ENCODE data around the gene UTP11.

UTP11 gene

GRCh38 chr1:38014724-38015424 is 2.3 kb downstream of the UTP11 start:
- H3K4me3 ChIP-seq (ENCODE audit: insufficient read depth, low read depth, low read length), result no peak overlapping the region
- WGBS, 2 experiments, result 93 to 95% methylated on average over 11 of the region's 11 CpGs
- no peak overlapping the region for H3K27ac ChIP-seq (ENCODE audit: insufficient read depth, low read depth, low read length, poor library complexity, severe bottlenecking)
- H3K36me3 ChIP-seq (ENCODE audit: control insufficient read depth, insufficient read depth, low read length), result peaks cover 16% of the 10 kb centered on the region
- H3K9me3 ChIP-seq (ENCODE audit: control insufficient read depth, low read length), result no peaks in the 10 kb centered on the region
- H3K27me3 ChIP-seq (ENCODE audit: control insufficient read depth, insufficient read depth, low read length, poor library complexity, severe bottlenecking), result no peaks in the 10 kb centered on the region
- H3K4me1 ChIP-seq (ENCODE audit: control insufficient read depth, insufficient read depth, low read length), result no peaks in the 10 kb centered on the region

GRCh38 chr1:38015978-38016725 is 3.6 kb downstream of the UTP11 start:
- H3K4me3 ChIP-seq (ENCODE audit: insufficient read depth, low read depth, low read length), result no peak overlapping the region
- H3K27ac ChIP-seq (ENCODE audit: insufficient read depth, low read depth, low read length, poor library complexity, severe bottlenecking), result no peak overlapping the region
- peaks cover 28% of the 10 kb centered on the region for H3K36me3 ChIP-seq (ENCODE audit: control insufficient read depth, insufficient read depth, low read length)
- WGBS, 2 experiments, result 89 to 93% methylated on average over 6 of the region's 6 CpGs
- no peaks in the 10 kb centered on the region for H3K4me1 ChIP-seq (ENCODE audit: control insufficient read depth, insufficient read depth, low read length)
- no peaks in the 10 kb centered on the region for H3K9me3 ChIP-seq (ENCODE audit: control insufficient read depth, low read length)
- H3K27me3 ChIP-seq (ENCODE audit: control insufficient read depth, insufficient read depth, low read length, poor library complexity, severe bottlenecking), result no peaks in the 10 kb centered on the region

- Histone ChIP-seq H3K36me3 (ENCODE audit: control insufficient read depth, insufficient read depth, low read length) (peaks cover 46% of the 10 kb centered on the region), H3K9me3 (ENCODE audit: control insufficient read depth, low read length) (no peaks in the 10 kb centered on the region), H3K27me3 (ENCODE audit: control insufficient read depth, insufficient read depth, low read length, poor library complexity, severe bottlenecking) (no peaks in the 10 kb centered on the region), H3K4me3 (ENCODE audit: insufficient read depth, low read depth, low read length) (no peak overlapping the region), H3K4me1 (ENCODE audit: control insufficient read depth, insufficient read depth, low read length) (no peaks in the 10 kb centered on the region), H3K27ac (ENCODE audit: insufficient read depth, low read depth, low read length, poor library complexity, severe bottlenecking) (no peak overlapping the region)
- WGBS, 2 experiments, result 93 to 94% methylated on average over 6 of the region's 6 CpGs
These were observed 6.4 kb downstream of the UTP11 start for GRCh38 chr1:38018864-38019343.

GRCh38 chr1:38020396-38020795 is 7.9 kb downstream of the UTP11 start:
- H3K36me3 ChIP-seq (ENCODE audit: control insufficient read depth, insufficient read depth, low read length), result peaks cover 54% of the 10 kb centered on the region
- H3K27ac ChIP-seq (ENCODE audit: insufficient read depth, low read depth, low read length, poor library complexity, severe bottlenecking), result no peak overlapping the region
- no peaks in the 10 kb centered on the region for H3K4me1 ChIP-seq (ENCODE audit: control insufficient read depth, insufficient read depth, low read length)
- 91 to 92% methylated on average over 2 of the region's 2 CpGs for WGBS, 2 experiments
- no peaks in the 10 kb centered on the region for H3K9me3 ChIP-seq (ENCODE audit: control insufficient read depth, low read length)
- no peak overlapping the region for H3K4me3 ChIP-seq (ENCODE audit: insufficient read depth, low read depth, low read length)
- no peaks in the 10 kb centered on the region for H3K27me3 ChIP-seq (ENCODE audit: control insufficient read depth, insufficient read depth, low read length, poor library complexity, severe bottlenecking)

- H3K27me3 ChIP-seq (ENCODE audit: control insufficient read depth, insufficient read depth, low read length, poor library complexity, severe bottlenecking), result no peaks in the 10 kb centered on the region
- no peaks in the 10 kb centered on the region for H3K9me3 ChIP-seq (ENCODE audit: control insufficient read depth, low read length)
- H3K4me3 ChIP-seq (ENCODE audit: insufficient read depth, low read depth, low read length), result no peak overlapping the region
- H3K36me3 ChIP-seq (ENCODE audit: control insufficient read depth, insufficient read depth, low read length), result peaks cover 46% of the 10 kb centered on the region
- H3K4me1 ChIP-seq (ENCODE audit: control insufficient read depth, insufficient read depth, low read length), result peaks cover 2% of the 10 kb centered on the region
- WGBS, 2 experiments, result 96 to 99% methylated on average over 5 of the region's 5 CpGs
- no peak overlapping the region for H3K27ac ChIP-seq (ENCODE audit: insufficient read depth, low read depth, low read length, poor library complexity, severe bottlenecking)
These were observed 9.4 kb downstream of the UTP11 start for GRCh38 chr1:38021969-38022368.

- Histone ChIP-seq H3K4me1 (ENCODE audit: control insufficient read depth, insufficient read depth, low read length) (peaks cover 10% of the 10 kb centered on the region), H3K36me3 (ENCODE audit: control insufficient read depth, insufficient read depth, low read length) (peaks cover 46% of the 10 kb centered on the region), H3K9me3 (ENCODE audit: control insufficient read depth, low read length) (no peaks in the 10 kb centered on the region), H3K4me3 (ENCODE audit: insufficient read depth, low read depth, low read length) (no peak overlapping the region), H3K27ac (ENCODE audit: insufficient read depth, low read depth, low read length, poor library complexity, severe bottlenecking) (no peak overlapping the region), H3K27me3 (ENCODE audit: control insufficient read depth, insufficient read depth, low read length, poor library complexity, severe bottlenecking) (no peaks in the 10 kb centered on the region)
- 91 to 99% methylated on average over 3 of the region's 3 CpGs for WGBS, 2 experiments
These were observed 10.3 kb downstream of the UTP11 start for GRCh38 chr1:38022810-38023209.

GRCh38 chr1:38025233-38025632 is 12.7 kb downstream of the UTP11 start:
- H3K36me3 ChIP-seq (ENCODE audit: control insufficient read depth, insufficient read depth, low read length), result peaks cover 35% of the 10 kb centered on the region
- no peaks in the 10 kb centered on the region for H3K9me3 ChIP-seq (ENCODE audit: control insufficient read depth, low read length)
- no peak overlapping the region for H3K4me3 ChIP-seq (ENCODE audit: insufficient read depth, low read depth, low read length)
- 93 to 98% methylated on average over 2 of the region's 2 CpGs for WGBS, 2 experiments
- H3K4me1 ChIP-seq (ENCODE audit: control insufficient read depth, insufficient read depth, low read length), result peaks cover 34% of the 10 kb centered on the region
- no peaks in the 10 kb centered on the region for H3K27me3 ChIP-seq (ENCODE audit: control insufficient read depth, insufficient read depth, low read length, poor library complexity, severe bottlenecking)
- H3K27ac ChIP-seq (ENCODE audit: insufficient read depth, low read depth, low read length, poor library complexity, severe bottlenecking), result no peak overlapping the region

GRCh38 chr1:38025664-38026063 is 13.1 kb downstream of the UTP11 start:
- H3K4me1 ChIP-seq (ENCODE audit: control insufficient read depth, insufficient read depth, low read length), result peaks cover 39% of the 10 kb centered on the region
- peaks cover 30% of the 10 kb centered on the region for H3K36me3 ChIP-seq (ENCODE audit: control insufficient read depth, insufficient read depth, low read length)
- H3K9me3 ChIP-seq (ENCODE audit: control insufficient read depth, low read length), result no peaks in the 10 kb centered on the region
- H3K27me3 ChIP-seq (ENCODE audit: control insufficient read depth, insufficient read depth, low read length, poor library complexity, severe bottlenecking), result no peaks in the 10 kb centered on the region
- H3K4me3 ChIP-seq (ENCODE audit: insufficient read depth, low read depth, low read length), result no peak overlapping the region
- no peak overlapping the region for H3K27ac ChIP-seq (ENCODE audit: insufficient read depth, low read depth, low read length, poor library complexity, severe bottlenecking)
- WGBS, 2 experiments, result 91 to 93% methylated on average over 6 of the region's 6 CpGs

- Histone ChIP-seq H3K9me3 (ENCODE audit: control insufficient read depth, low read length) (no peaks in the 10 kb centered on the region), H3K27me3 (ENCODE audit: control insufficient read depth, insufficient read depth, low read length, poor library complexity, severe bottlenecking) (no peaks in the 10 kb centered on the region), H3K27ac (ENCODE audit: insufficient read depth, low read depth, low read length, poor library complexity, severe bottlenecking) (no peak overlapping the region), H3K4me1 (ENCODE audit: control insufficient read depth, insufficient read depth, low read length) (peaks cover 48% of the 10 kb centered on the region), H3K36me3 (ENCODE audit: control insufficient read depth, insufficient read depth, low read length) (peaks cover 23% of the 10 kb centered on the region), H3K4me3 (ENCODE audit: insufficient read depth, low read depth, low read length) (no peak overlapping the region)
- 80% methylated on average over 8 of the region's 8 CpGs for WGBS, 2 experiments
These were observed 14.2 kb downstream of the UTP11 start for GRCh38 chr1:38026592-38027200.

Measured in ectodermal cell (in vitro differentiated cells).